Islet precursor cell (in vitro differentiated cells): ENCODE measurements around the gene FKRP.
"Not testable (repeated sequence)": the region's sequence is repeated elsewhere in the genome, so short reads cannot be mapped to it uniquely, and the experiment has no call there.

Experiments used
- DNase-seq: peaks from one replicate; pipeline ENCODE4 v3.0.0-alpha.2; 2018

FKRP gene

GRCh38 chr19:46759817-46760333 is 14.0 kb downstream of the FKRP start:
- DNase-seq: no peak

- DNase-seq: no peak
Observed at GRCh38 chr19:46760363-46760762, 14.5 kb downstream of the FKRP start.

- not testable (repeated sequence) for DNase-seq
Observed at GRCh38 chr19:46760897-46761296, 15.0 kb downstream of the FKRP start.

GRCh38 chr19:46761418-46761831 is 15.6 kb downstream of the FKRP start:
- DNase-seq: no peak

GRCh38 chr19:46762245-46762890 is 16.5 kb downstream of the FKRP start:
- DNase-seq: no peak

- DNase-seq: no peak
Observed at GRCh38 chr19:46764817-46765291, 19.0 kb downstream of the FKRP start.

GRCh38 chr19:46766569-46767317 is 20.9 kb downstream of the FKRP start:
- DNase-seq: peak; percentile 75

- peak; percentile 67 for DNase-seq
Observed at GRCh38 chr19:46768746-46769145, 22.9 kb downstream of the FKRP start.

- DNase-seq: no peak
Observed at GRCh38 chr19:46772170-46773017, 26.5 kb downstream of the FKRP start.

- no peak for DNase-seq
Observed at GRCh38 chr19:46773018-46773399, 27.2 kb downstream of the FKRP start.

GRCh38 chr19:46775642-46776258 is 29.9 kb downstream of the FKRP start:
- no peak for DNase-seq

GRCh38 chr19:46776927-46777911 is 31.4 kb downstream of the FKRP start:
- peak; percentile 73 for DNase-seq

- not testable (repeated sequence) for DNase-seq
Observed at GRCh38 chr19:46777956-46778645, 32.2 kb downstream of the FKRP start.

- no peak for DNase-seq
Observed at GRCh38 chr19:46782355-46783019, 36.6 kb downstream of the FKRP start.

GRCh38 chr19:46783670-46784069 is 37.8 kb downstream of the FKRP start:
- no peak for DNase-seq

- DNase-seq: peak; percentile 97
Observed at GRCh38 chr19:46784262-46785053, 38.6 kb downstream of the FKRP start.

- DNase-seq: no peak
Observed at GRCh38 chr19:46785054-46785979, 39.5 kb downstream of the FKRP start.

- no peak for DNase-seq
Observed at GRCh38 chr19:46785980-46786235, 40.1 kb downstream of the FKRP start.
